HG03039 (cell line): ENCODE data around the gene KCNMA1.

Experiments used
- ATAC-seq: cut with Tn5 transposase; IDR thresholded peaks from one replicate; pipeline ENCODE4 v1.9.1; 2021; ENCODE audit warnings: mild to moderate bottlenecking, moderate library complexity; ENCODE audit not compliant: unreplicated experiment

The KCNMA1 gene

GRCh38 chr10:77015360-77015759 lies 622.2 kb downstream of the KCNMA1 start:
- ATAC-seq = no peak

GRCh38 chr10:77012812-77013500 lies 624.7 kb downstream of the KCNMA1 start:
- no peak for ATAC-seq

DNA sequence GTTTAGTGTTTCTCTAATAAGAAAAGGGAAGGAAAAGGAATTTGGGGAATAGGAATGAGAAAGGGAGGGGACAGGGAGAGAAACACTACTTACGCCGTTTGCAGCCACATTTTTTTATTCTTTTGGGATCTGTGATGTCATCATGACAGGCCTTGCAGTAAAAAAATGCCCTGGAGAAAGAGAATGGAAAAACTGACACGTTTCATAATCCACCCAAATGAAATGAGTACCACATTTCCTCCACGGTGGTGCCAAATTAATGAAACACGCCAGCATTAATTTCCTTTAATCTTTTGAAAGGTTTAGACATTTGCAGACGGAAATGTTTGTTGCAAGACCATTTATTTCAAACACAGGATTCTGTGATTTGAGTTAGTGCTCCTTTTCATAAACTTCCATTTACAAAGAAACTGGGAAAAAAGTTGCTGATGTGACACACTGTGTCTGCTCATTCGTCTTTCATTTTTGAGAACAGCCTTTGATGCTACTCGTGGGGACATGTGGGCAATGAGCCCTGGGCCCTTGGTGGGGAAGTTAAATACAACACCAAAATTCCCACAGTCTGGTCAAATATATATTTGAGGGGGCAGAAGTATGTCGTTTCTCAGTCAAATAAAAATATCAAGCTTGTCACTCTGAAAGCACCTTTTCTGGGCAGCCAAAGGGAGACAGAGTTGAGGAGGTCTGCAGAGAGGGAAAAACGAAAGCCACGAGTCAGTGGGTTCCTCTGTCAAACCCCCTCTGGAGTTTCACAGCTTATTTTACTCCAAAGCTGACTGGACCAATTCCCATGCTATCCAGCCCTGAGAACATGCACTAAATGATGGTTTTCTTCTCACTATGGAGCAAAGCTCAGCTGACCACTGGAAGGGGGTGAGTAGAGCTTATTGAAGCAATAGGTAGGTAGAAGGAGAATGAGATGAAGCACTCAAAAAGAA lies 625.5 kb downstream of the KCNMA1 start:
- no peak for ATAC-seq

GRCh38 chr10:77010430-77010829 lies 627.2 kb downstream of the KCNMA1 start:
- no peak for ATAC-seq

DNA sequence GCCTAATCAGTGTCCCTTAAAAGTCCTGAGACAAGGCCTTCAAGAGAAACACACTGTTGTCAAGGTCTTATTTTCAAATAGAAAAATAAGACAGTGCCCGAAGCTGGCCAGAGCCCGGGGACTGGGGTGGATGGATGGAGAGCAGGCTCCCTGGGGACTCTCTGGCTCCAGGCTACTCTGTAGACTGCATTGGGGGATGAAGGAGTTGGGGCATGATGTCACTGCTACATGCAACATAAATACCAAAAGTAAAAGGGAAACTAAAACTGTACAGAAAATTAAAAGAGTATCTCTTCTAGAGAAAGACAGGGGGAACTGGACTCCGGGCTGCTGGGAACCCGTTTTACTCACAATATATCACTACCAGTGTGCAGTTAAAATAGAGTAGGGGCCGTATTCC lies 629.8 kb downstream of the KCNMA1 start:
- peak; percentile 76 for ATAC-seq

- ATAC-seq = peak; percentile 33
Measured at GRCh38 chr10:77006836-77007511, 630.6 kb downstream of the KCNMA1 start.

- ATAC-seq = no peak
Measured at GRCh38 chr10:77005871-77006270, 631.7 kb downstream of the KCNMA1 start.

- no peak for ATAC-seq
Measured at GRCh38 chr10:77004917-77005564, 632.6 kb downstream of the KCNMA1 start.

- ATAC-seq = no peak
Measured at GRCh38 chr10:77002872-77003271, 634.7 kb downstream of the KCNMA1 start.

DNA sequence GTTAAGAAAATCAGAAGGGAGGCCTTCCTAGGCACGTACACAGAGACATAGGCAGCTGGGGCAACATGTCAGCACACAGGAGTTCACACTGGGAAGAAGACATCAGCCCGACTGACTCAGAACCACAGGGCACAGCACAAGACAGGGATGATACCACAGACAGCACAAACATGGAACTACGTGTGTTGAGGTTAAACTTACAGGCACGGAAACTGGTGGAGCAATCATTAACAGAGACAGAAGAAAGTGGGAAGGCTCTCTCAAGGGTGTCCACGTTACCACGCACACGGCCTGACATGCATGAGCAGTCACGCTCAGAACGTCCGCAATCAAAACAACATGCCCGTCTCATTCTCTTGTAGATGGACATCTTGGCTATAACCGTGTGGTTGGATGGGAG lies 636.4 kb downstream of the KCNMA1 start:
- no peak for ATAC-seq

GRCh38 chr10:76998451-76998850 lies 639.2 kb downstream of the KCNMA1 start:
- ATAC-seq = no peak

GRCh38 chr10:76997631-76998030 lies 640.0 kb downstream of the KCNMA1 start:
- no peak for ATAC-seq

DNA sequence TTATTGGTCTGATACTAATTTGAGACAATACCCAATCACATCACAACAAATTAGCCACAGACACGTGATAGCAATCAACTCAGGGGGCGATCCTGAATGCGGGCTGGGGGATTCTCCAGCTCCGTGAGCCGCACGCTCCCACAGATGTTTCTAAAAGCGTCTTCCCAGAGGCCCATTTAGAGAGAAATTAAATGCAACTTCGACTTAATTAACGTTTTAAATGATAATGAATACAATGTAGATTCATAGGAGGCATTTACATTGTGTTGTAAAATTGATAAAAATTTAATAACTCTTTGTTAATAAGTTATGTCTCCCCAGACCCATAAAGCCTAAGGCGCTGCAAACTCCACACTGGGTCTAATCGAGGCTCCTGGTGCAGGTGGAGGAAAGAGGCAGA lies 642.6 kb downstream of the KCNMA1 start:
- ATAC-seq = no peak

GRCh38 chr10:76993213-76993612 lies 644.4 kb downstream of the KCNMA1 start:
- no peak for ATAC-seq

DNA sequence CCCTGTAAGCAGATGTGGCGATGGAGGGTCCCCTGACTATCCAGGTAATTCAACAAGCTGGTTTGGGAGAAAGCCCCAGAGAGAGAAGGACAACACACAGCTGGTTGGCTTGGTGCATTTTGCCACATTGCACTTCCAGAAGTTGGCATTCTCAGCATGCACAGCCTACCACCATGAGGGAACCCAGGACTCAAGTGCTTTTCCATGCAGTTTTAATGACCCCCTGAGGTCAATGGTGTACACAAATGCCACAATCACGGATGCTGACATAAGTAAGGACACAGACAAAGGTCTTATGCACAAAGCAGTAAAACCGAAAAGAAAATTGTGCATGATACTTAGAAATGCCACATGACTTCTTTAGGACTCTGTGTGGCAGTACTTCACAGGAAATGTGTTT lies 645.1 kb downstream of the KCNMA1 start:
- no peak for ATAC-seq

- ATAC-seq = no peak
Measured at GRCh38 chr10:76991621-76992020, 646.0 kb downstream of the KCNMA1 start.

DNA sequence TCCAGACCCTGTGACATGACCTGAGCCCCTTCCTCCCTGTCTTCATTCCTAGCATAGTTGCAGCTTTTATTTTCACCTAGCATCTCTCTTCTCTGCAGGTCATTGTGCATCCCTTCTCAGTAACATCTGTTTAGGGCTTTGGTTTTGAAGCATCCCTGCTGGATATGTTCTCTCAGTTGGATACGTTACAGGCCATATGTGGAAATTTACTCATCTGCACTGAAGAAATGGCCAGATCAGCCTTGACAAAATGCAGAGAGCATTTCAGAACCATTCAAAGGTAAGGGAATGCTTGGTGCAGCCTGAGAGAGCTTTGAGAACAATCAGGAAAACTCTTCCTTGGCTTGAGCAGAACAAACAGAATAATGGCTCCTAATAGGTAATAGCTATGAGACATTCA lies 647.0 kb downstream of the KCNMA1 start:
- ATAC-seq = no peak

DNA sequence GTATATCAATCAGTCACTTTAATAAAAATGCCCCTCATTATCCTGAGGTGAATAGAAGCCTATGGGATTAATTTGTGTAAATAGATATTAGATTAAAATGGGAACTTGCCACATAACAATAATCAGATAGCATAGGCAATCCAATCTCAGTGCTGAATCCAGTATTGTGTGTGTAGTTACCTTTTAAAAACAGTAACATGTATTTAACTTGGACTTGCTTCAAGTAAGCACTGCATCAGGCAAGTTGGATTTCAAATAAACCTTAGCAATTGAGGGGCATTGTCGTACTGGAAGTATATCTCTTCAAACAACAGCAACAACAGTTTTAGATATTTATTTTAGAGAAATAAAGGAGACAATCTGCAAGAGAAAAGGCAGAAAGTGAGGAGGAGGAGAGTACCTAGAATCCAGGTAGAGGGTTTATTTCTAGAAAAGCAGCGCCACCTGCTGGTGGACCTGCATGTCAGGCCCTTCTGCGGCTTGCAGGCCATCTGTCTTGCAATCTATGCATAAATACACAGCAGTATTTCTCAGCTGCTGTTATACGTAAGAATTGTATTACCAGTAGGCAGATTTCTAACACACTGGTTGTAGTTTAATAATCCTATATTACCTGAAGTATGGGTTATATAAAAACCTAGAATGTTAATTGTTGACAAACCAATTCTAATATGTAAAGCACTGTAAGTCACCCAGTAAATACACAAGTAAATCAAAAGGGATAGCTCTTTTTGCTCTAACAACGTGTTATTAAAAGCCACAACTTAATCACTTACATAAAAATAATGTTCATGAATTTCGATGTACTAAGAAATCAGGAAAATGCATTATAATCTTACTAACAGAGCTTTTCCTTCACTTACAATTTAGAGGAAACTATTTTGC lies 652.8 kb downstream of the KCNMA1 start:
- ATAC-seq = peak; percentile 72

- ATAC-seq = no peak
Measured at GRCh38 chr10:76983624-76984023, 654.0 kb downstream of the KCNMA1 start.

DNA sequence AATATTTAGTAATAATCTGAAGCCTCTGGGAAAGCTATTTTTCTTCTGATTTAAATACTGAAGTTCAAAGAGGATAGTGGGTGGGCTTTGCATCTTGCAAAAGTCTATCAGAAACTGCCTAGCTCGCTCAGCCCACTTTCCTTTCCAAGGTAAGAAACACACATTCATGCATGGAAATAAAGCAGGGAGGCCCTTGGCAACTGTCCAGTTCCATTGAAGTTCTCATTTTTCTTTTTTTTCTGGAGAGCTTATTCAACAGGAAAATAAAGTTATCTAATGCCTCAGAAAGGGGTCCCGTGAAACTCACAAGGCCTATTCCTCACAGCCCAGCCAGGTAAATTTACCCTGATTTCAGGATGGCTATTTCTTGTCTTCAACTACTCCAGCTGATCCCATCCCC lies 654.9 kb downstream of the KCNMA1 start:
- ATAC-seq = no peak
